Thyroid gland (tissue), 4 donors: ENCODE data around the gene ARX.

ENCODE experiments used
- CTCF ChIP-seq, 6 experiments: fragments of 200-600 bp in 3 of 6; fragments of 450-650 bp in 3 of 6; sonication (generic) in 3 of 6; IDR thresholded peaks; one replicate each; pipeline ENCODE4 v1.5.1; 2016 to 2019; ENCODE audit warnings: antibody characterized with exemption in 6 of 6, mild to moderate bottlenecking in 2 of 6, inconsistent platforms in 1 of 6, moderate library complexity in 1 of 6
- POLR2A ChIP-seq, 2 donors: fragments of 450-650 bp; IDR thresholded peaks; one replicate each; pipeline ENCODE4 v1.6.1; 2017; ENCODE audit warnings: antibody characterized with exemption in 2 of 2, mild to moderate bottlenecking in 2 of 2, moderate library complexity in 1 of 2

DNA sequence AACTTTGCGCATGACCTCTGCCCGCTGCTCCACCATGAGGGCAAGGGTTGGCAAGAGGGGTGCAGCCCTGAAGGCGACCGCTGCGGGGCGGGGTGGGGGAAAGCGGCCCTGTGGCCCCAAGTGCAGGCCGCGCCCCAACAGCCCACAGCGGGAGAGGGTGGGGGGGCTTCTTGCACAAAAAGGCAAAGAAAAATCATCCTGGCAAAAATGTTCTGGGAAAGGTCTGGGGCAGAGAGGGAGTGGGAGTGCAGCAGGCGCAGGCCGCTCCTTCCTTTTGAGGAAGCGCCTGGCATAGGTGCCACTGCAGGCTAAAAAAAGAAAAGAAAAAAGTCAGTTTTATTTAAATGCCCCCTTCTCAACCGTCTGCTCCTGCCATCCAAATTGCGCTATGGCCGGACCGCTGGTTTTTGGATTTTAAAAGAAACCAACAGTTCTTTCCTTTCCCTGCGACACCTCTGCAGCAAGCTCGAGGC, 1.4 kb downstream of the ARX start:
- no peak for TF ChIP-seq CTCF (IDR thresholded peaks at IDR 0.05)
- TF ChIP-seq POLR2A (IDR thresholded peaks at IDR 0.05): no peak
